Tibial nerve (tissue), 4 donors: ENCODE measurements around the gene SLC25A44. TPM values are rescaled to one million over a fixed set of nuclear protein-coding genes. Genes with fewer than 3 reads are reported as not detected.

Experiments
- DNase-seq, 2 donors: peaks; one replicate each; pipeline ENCODE4 v3.0.0-alpha.2; 2019; ENCODE audit warnings: low spot score in 2 of 2
- H3K27ac ChIP-seq, 4 donors: fragments of 200-600 bp; sonication (generic) in 3 of 4; one replicate each; pipeline ENCODE4 v1.5.1; 2017 to 2019; ENCODE audit warnings: mild to moderate bottlenecking in 1 of 4
- H3K27me3 ChIP-seq, 2 donors: fragments of 200-600 bp; sonication (generic) in 1 of 2; one replicate each; pipeline versions ENCODE4 v1.5.1 to v1.6.0; 2017 to 2019
- H3K36me3 ChIP-seq, 3 donors: fragments of 200-600 bp; sonication (generic); one replicate each; pipeline ENCODE4 v1.5.1; 2018 to 2019
- H3K4me1 ChIP-seq, 4 donors: fragments of 200-600 bp; sonication (generic) in 3 of 4; one replicate each; pipeline ENCODE4 v1.5.1; 2017 to 2019
- H3K4me3 ChIP-seq, 4 donors: fragments of 200-600 bp; sonication (generic) in 3 of 4; one replicate each; pipeline ENCODE4 v1.5.1; 2017 to 2019; ENCODE audit warnings: mild to moderate bottlenecking in 1 of 4, moderate library complexity in 1 of 4
- H3K9me3 ChIP-seq, 4 donors: fragments of 200-600 bp; sonication (generic) in 3 of 4; one replicate each; pipeline ENCODE4 v1.5.1; 2017 to 2019
- CTCF ChIP-seq, 5 experiments: fragments of 200-600 bp in 3 of 5; fragments of 450-650 bp in 2 of 5; sonication (generic) in 3 of 5; IDR thresholded peaks; one replicate each; pipeline ENCODE4 v1.5.1; 2016 to 2019; ENCODE audit warnings: antibody characterized with exemption in 5 of 5, mild to moderate bottlenecking in 3 of 5, moderate library complexity in 2 of 5
- EP300 ChIP-seq, 2 donors: sonication (generic); formaldehyde crosslinking; IDR thresholded peaks; one replicate each; pipeline ENCODE4 v1.6.1; 2017; ENCODE audit warnings: antibody characterized with exemption in 2 of 2, mild to moderate bottlenecking in 1 of 2
- POLR2A ChIP-seq, 2 donors: fragments of 450-650 bp; IDR thresholded peaks; one replicate each; pipeline ENCODE4 v1.6.1; 2017; ENCODE audit warnings: antibody characterized with exemption in 2 of 2, mild to moderate bottlenecking in 2 of 2, moderate library complexity in 2 of 2
- WGBS, 2 donors: methylation state at CpG; one replicate each; pipeline ENCODE4 v1.1.5; 2018; 5-methylcytosine and 5-hydroxymethylcytosine counted together
- total RNA-seq, 4 donors: library from RNA; depleted of rRNA; stranded (reverse); fragments of >200 nt; gene quantifications; one replicate each; pipeline ENCODE4 v1.1.0, GENCODE V29; 2016

SLC25A44 gene
- total RNA-seq, 4 donors from 2014 or later: 9.4 to 25.5 (median 13.6) TPM

- no peak for DNase-seq
- no peak overlapping the region for H3K4me3 ChIP-seq
- H3K4me1 ChIP-seq: peaks cover 0 to 9% (median 0%) of the 10 kb centered on the region in 4 donors
- 72 to 77% methylated on average over 5 of the region's 5 CpGs for WGBS, 2 donors
- H3K27me3 ChIP-seq: no peaks in the 10 kb centered on the region
- H3K36me3 ChIP-seq: peaks cover 0 to 88% (median 20%) of the 10 kb centered on the region in 3 donors
- no peak for TF ChIP-seq CTCF (IDR thresholded peaks at IDR 0.05)
- no peaks in the 10 kb centered on the region for H3K9me3 ChIP-seq
- no peak overlapping the region for H3K27ac ChIP-seq
Observed at GRCh38 chr1:156233426-156234127, 39.7 kb downstream of the SLC25A44 start.

- no peak for TF ChIP-seq POLR2A (IDR thresholded peaks at IDR 0.05)
- Histone ChIP-seq H3K9me3 (no peaks in the 10 kb centered on the region), H3K36me3 (peaks cover 0 to 90% (median 25%) of the 10 kb centered on the region in 3 donors), H3K4me3 (no peak overlapping the region), H3K4me1 (no peaks in the 10 kb centered on the region), H3K27ac (no peak overlapping the region), H3K27me3 (no peaks in the 10 kb centered on the region)
- 90 to 93% methylated on average over 11 of the region's 12 CpGs for whole genome bisulfite sequencing, 2 donors
- no peak for DNase-seq
Observed at GRCh38 chr1:156236164-156236563, 42.3 kb downstream of the SLC25A44 start.

- Histone ChIP-seq H3K27ac (no peak overlapping the region), H3K9me3 (no peaks in the 10 kb centered on the region), H3K36me3 (peaks cover 0 to 91% (median 25%) of the 10 kb centered on the region in 3 donors), H3K4me3 (no peak overlapping the region), H3K27me3 (no peaks in the 10 kb centered on the region), H3K4me1 (no peaks in the 10 kb centered on the region)
- WGBS, 2 donors: 94 to 95% methylated on average over 5 of the region's 5 CpGs
- TF ChIP-seq EP300 (IDR thresholded peaks at IDR 0.05) (no peak), CTCF (IDR thresholded peaks at IDR 0.05) (no peak)
- DNase-seq: no peak
Observed at GRCh38 chr1:156238248-156238647, 44.3 kb downstream of the SLC25A44 start.

- no peak for DNase-seq
- no peaks in the 10 kb centered on the region for H3K9me3 ChIP-seq
- H3K4me1 ChIP-seq: peaks cover 0 to 17% (median 13%) of the 10 kb centered on the region in 4 donors
- TF ChIP-seq EP300 (IDR thresholded peaks at IDR 0.05) (no peak), CTCF (IDR thresholded peaks at IDR 0.05) (no peak), POLR2A (IDR thresholded peaks at IDR 0.05) (no peak)
- H3K4me3 ChIP-seq: no peak overlapping the region
- 32 to 50% methylated on average over 4 to 14 of the region's 15 CpGs for WGBS, 2 donors
- H3K27me3 ChIP-seq: no peaks in the 10 kb centered on the region
- peak overlapping the region in 1 of 4 donors; percentile 40 for H3K27ac ChIP-seq
- peaks cover 0 to 75% (median 21%) of the 10 kb centered on the region in 3 donors for H3K36me3 ChIP-seq
Observed at GRCh38 chr1:156241311-156241811, 47.5 kb downstream of the SLC25A44 start.

GRCh38 chr1:156241926-156242325 lies 48.0 kb downstream of the SLC25A44 start, which contains the start of gene BGLAP:
Gene BGLAP, plus strand, starts transcription at chr1:156242184. Its CDS starts 48 bp downstream, at chr1:156242232.
- Histone ChIP-seq H3K4me1 (peaks cover 0 to 22% (median 19%) of the 10 kb centered on the region in 4 donors), H3K36me3 (peaks cover 0 to 70% (median 18%) of the 10 kb centered on the region in 3 donors), H3K27ac (peak within 1 kb of the TSS in 1 of 4 donors; percentile 40), H3K4me3 (no peak within 1 kb of the TSS), H3K27me3 (no peaks in the 10 kb centered on the region), H3K9me3 (no peaks in the 10 kb centered on the region)
- WGBS, 2 donors: 69 to 75% methylated on average over 10 to 13 of the region's 14 CpGs
- TF ChIP-seq POLR2A (IDR thresholded peaks at IDR 0.05): no peak
- TF ChIP-seq EP300 (IDR thresholded peaks at IDR 0.05): no peak
- no peak for TF ChIP-seq CTCF (IDR thresholded peaks at IDR 0.05)
- DNase-seq: no peak
